ENCODE measurements around the gene ZDHHC24.

ZDHHC24 gene

GRCh38 chr11:66557733-66558326, 12.0 kb upstream of the ZDHHC24 start:
- H3K4me2 ChIP-seq (ENCODE audit: insufficient read depth, low read length) = no peak overlapping the region
- no peak overlapping the region for H3K9ac ChIP-seq (ENCODE audit: low read depth, low read length)
- H3K79me2 ChIP-seq (ENCODE audit: insufficient read depth, low read length) = no peaks in the 10 kb centered on the region
- H2AFZ ChIP-seq (ENCODE audit: low read depth, low read length) = no peak overlapping the region
- DNase-seq (no peak), ATAC-seq (ENCODE audit: insufficient read depth, low read depth) (no peak)
- no peak overlapping the region for H3K27ac ChIP-seq (ENCODE audit: low read length)
- H3K4me1 ChIP-seq (ENCODE audit: insufficient read depth, low read length) = no peaks in the 10 kb centered on the region
- no peaks in the 10 kb centered on the region for H3K9me3 ChIP-seq (ENCODE audit: insufficient read depth, low read length, severe bottlenecking)
- TF ChIP-seq, protein P1, sequence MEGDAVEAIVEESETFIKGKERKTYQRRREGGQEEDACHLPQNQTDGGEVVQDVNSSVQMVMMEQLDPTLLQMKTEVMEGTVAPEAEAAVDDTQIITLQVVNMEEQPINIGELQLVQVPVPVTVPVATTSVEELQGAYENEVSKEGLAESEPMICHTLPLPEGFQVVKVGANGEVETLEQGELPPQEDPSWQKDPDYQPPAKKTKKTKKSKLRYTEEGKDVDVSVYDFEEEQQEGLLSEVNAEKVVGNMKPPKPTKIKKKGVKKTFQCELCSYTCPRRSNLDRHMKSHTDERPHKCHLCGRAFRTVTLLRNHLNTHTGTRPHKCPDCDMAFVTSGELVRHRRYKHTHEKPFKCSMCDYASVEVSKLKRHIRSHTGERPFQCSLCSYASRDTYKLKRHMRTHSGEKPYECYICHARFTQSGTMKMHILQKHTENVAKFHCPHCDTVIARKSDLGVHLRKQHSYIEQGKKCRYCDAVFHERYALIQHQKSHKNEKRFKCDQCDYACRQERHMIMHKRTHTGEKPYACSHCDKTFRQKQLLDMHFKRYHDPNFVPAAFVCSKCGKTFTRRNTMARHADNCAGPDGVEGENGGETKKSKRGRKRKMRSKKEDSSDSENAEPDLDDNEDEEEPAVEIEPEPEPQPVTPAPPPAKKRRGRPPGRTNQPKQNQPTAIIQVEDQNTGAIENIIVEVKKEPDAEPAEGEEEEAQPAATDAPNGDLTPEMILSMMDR (IDR thresholded peaks at IDR 0.05; ENCODE audit: borderline replicate concordance, extremely low read depth, low read length, poor library complexity, severe bottlenecking) = no peak
- TF ChIP-seq EZH2 (IDR thresholded peaks at IDR 0.05; ENCODE audit: borderline replicate concordance, low read depth, low read length, severe bottlenecking) = no peak
- H3K4me3 ChIP-seq (ENCODE audit: low read depth in 1 of 2, low read length in 2 of 2) = no peak overlapping the region
- H3K27me3 ChIP-seq (ENCODE audit: insufficient read depth, low read length, poor library complexity) = no peaks in the 10 kb centered on the region
- no peaks in the 10 kb centered on the region for H3K36me3 ChIP-seq (ENCODE audit: insufficient read depth, low read length)
- 0 out of 2 replicates have a peak, but pooled peaks cover 3% of the 10 kb centered on the region for H4K20me1 ChIP-seq (ENCODE audit: insufficient read depth, low read length)

DNA sequence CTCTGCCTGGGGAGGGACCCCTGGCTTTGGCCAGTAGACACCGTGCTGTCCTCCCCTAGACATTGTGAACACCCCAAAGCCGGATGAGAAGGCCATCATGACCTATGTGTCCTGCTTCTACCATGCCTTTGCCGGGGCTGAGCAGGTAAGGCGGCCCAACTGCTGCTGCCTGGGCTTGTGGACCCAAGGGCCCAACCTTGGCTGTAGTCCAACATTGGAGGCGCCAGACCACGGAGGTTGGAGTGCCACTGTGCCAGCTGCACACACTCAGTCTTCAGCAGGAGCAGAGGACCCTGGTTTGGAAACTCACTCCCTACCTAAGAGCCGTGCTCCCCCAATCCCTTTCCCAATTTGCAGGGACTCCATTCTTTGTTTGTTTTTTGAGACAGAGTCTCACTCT, 10.2 kb upstream of the ZDHHC24 start:
- H3K4me3 ChIP-seq (ENCODE audit: low read depth in 1 of 2, low read length in 2 of 2) = no peak overlapping the region
- no peaks in the 10 kb centered on the region for H3K4me1 ChIP-seq (ENCODE audit: insufficient read depth, low read length)
- DNase-seq (no peak), ATAC-seq (ENCODE audit: insufficient read depth, low read depth) (no peak)
- no peak overlapping the region for H3K4me2 ChIP-seq (ENCODE audit: insufficient read depth, low read length)
- TF ChIP-seq, protein P1 (IDR thresholded peaks at IDR 0.05; ENCODE audit: borderline replicate concordance, extremely low read depth, low read length, poor library complexity, severe bottlenecking) = no peak
- TF ChIP-seq EZH2 (IDR thresholded peaks at IDR 0.05; ENCODE audit: borderline replicate concordance, low read depth, low read length, severe bottlenecking) = no peak
- H3K9me3 ChIP-seq (ENCODE audit: insufficient read depth, low read length, severe bottlenecking) = no peaks in the 10 kb centered on the region
- H3K9ac ChIP-seq (ENCODE audit: low read depth, low read length) = no peak overlapping the region
- H2AFZ ChIP-seq (ENCODE audit: low read depth, low read length) = no peak overlapping the region
- H3K36me3 ChIP-seq (ENCODE audit: insufficient read depth, low read length) = no peaks in the 10 kb centered on the region
- no peaks in the 10 kb centered on the region for H3K79me2 ChIP-seq (ENCODE audit: insufficient read depth, low read length)
- H3K27ac ChIP-seq (ENCODE audit: low read length) = no peak overlapping the region
- 0 out of 2 replicates have a peak, but pooled peaks cover 3% of the 10 kb centered on the region for H4K20me1 ChIP-seq (ENCODE audit: insufficient read depth, low read length)
- H3K27me3 ChIP-seq (ENCODE audit: insufficient read depth, low read length, poor library complexity) = no peaks in the 10 kb centered on the region

GRCh38 chr11:66555416-66555815, 9.6 kb upstream of the ZDHHC24 start:
- Histone ChIP-seq H3K27ac (ENCODE audit: low read length) (no peak overlapping the region), H3K4me3 (ENCODE audit: low read depth in 1 of 2, low read length in 2 of 2) (no peak overlapping the region), H3K36me3 (ENCODE audit: insufficient read depth, low read length) (no peaks in the 10 kb centered on the region), H3K27me3 (ENCODE audit: insufficient read depth, low read length, poor library complexity) (no peaks in the 10 kb centered on the region), H2AFZ (ENCODE audit: low read depth, low read length) (no peak overlapping the region), H3K4me2 (ENCODE audit: insufficient read depth, low read length) (no peak overlapping the region), H3K79me2 (ENCODE audit: insufficient read depth, low read length) (no peaks in the 10 kb centered on the region), H3K9ac (ENCODE audit: low read depth, low read length) (no peak overlapping the region), H3K4me1 (ENCODE audit: insufficient read depth, low read length) (no peaks in the 10 kb centered on the region), H4K20me1 (ENCODE audit: insufficient read depth, low read length) (0 out of 2 replicates have a peak, but pooled peaks cover 3% of the 10 kb centered on the region), H3K9me3 (ENCODE audit: insufficient read depth, low read length, severe bottlenecking) (no peaks in the 10 kb centered on the region)
- no peak for TF ChIP-seq EZH2 (IDR thresholded peaks at IDR 0.05; ENCODE audit: borderline replicate concordance, low read depth, low read length, severe bottlenecking)
- TF ChIP-seq, protein P1 (IDR thresholded peaks at IDR 0.05; ENCODE audit: borderline replicate concordance, extremely low read depth, low read length, poor library complexity, severe bottlenecking) = no peak
- DNase-seq (no peak), ATAC-seq (ENCODE audit: insufficient read depth, low read depth) (no peak)
